IMR-90 (cell line): ENCODE measurements around the gene NECTIN2. TPM values are rescaled to one million over a fixed set of nuclear protein-coding genes. Genes with fewer than 3 reads are reported as not detected.
A peak's percentile ranks its signal among the peaks of the same experiment; 100 is the strongest.

Source experiments
- ATAC-seq: fragments of 200-7000 bp; cut with Tn5 transposase; 2 replicates; pipeline ENCODE4 v1.9.1; 2020; ENCODE audit warnings: low read depth, mild to moderate bottlenecking, moderate library complexity
- BruUV-seq: library from RNA; stranded (reverse); fragments of 400-500 nt; replicated peaks from 2 replicates; lab custom pipeline; 2021; lab: Mats Ljungman, UMichigan
- CTCF ChIA-PET: fragments of 300-600 bp; formaldehyde crosslinking; extraction: SDS; loops from one replicate; lab custom pipeline; 2021; ENCODE audit warnings: antibody characterized with exemption; lab: Yijun Ruan, JAX
- POLR2A ChIA-PET: fragments of 300-600 bp; sonication (Branson Sonifier 250); formaldehyde crosslinking; loops from one replicate; lab custom pipeline; 2022; ENCODE audit warnings: antibody characterized with exemption; ENCODE audit not compliant: unreplicated experiment; lab: Charles Lee
- DNase-seq: peaks from one replicate; pipeline ENCODE4 v3.0.0; 2013
- H2AFZ ChIP-seq: replicated peaks from 2 replicates; pipeline ENCODE3; 2013; ENCODE audit warnings: low read length, mild to moderate bottlenecking; ENCODE audit not compliant: poor library complexity
- H2AK5ac ChIP-seq: 2 replicates; pipeline ENCODE4 v1.6.1; 2013; ENCODE audit warnings: low read depth, low read length, inconsistent platforms
- H2AK9ac ChIP-seq: replicated peaks from 2 replicates; pipeline ENCODE3; 2013; ENCODE audit warnings: mild to moderate bottlenecking, low read depth, low read length, moderate library complexity; ENCODE audit not compliant: poor library complexity
- H2BK120ac ChIP-seq: 2 replicates; pipeline ENCODE4 v1.6.1; 2013; ENCODE audit warnings: low read depth, low read length, inconsistent platforms
- H2BK15ac ChIP-seq: 3 replicates; pipeline ENCODE4 v1.6.1; 2013; ENCODE audit warnings: low read depth, low read length, inconsistent platforms
- H2BK20ac ChIP-seq: 2 replicates; pipeline ENCODE4 v1.6.1; 2013; ENCODE audit warnings: low read depth, mild to moderate bottlenecking, inconsistent platforms, low read length, moderate library complexity
- H2BK5ac ChIP-seq: 2 replicates; pipeline ENCODE4 v1.6.1; 2013; ENCODE audit warnings: mild to moderate bottlenecking, low read depth, low read length, inconsistent platforms; ENCODE audit not compliant: poor library complexity, severe bottlenecking
- H3K14ac ChIP-seq: replicated peaks from 2 replicates; pipeline ENCODE4 v1.6.1; 2013; ENCODE audit warnings: low read depth, low read length, inconsistent platforms
- H3K18ac ChIP-seq: 2 replicates; pipeline ENCODE4 v1.6.1; 2013; ENCODE audit warnings: low read depth, low read length, control low read depth
- H3K23ac ChIP-seq: 2 replicates; pipeline ENCODE4 v1.6.1; 2013; ENCODE audit warnings: low read depth, low read length, inconsistent platforms
- H3K27ac ChIP-seq: 2 replicates; pipeline ENCODE4 v1.5.1; 2013; ENCODE audit warnings: mild to moderate bottlenecking, control low read depth, low read length; ENCODE audit not compliant: insufficient read depth
- H3K27me3 ChIP-seq: 2 replicates; pipeline ENCODE4 v1.6.1; 2013; ENCODE audit warnings: low read length; ENCODE audit not compliant: control insufficient read depth, insufficient read depth
- H3K36me3 ChIP-seq: 2 replicates; pipeline ENCODE4 v1.6.1; 2013; ENCODE audit warnings: low read length, mixed read lengths; ENCODE audit not compliant: control insufficient read depth, insufficient read depth
- H3K4ac ChIP-seq: 2 replicates; pipeline ENCODE4 v1.6.1; 2013; ENCODE audit warnings: low read depth, low read length, inconsistent platforms
- H3K4me1 ChIP-seq: 2 replicates; pipeline ENCODE4 v1.6.1; 2013; ENCODE audit warnings: low read length, mixed read lengths; ENCODE audit not compliant: control insufficient read depth, insufficient read depth
- H3K4me2 ChIP-seq: 2 replicates; pipeline ENCODE4 v1.6.1; 2013; ENCODE audit warnings: low read depth, mild to moderate bottlenecking, control low read depth, low read length, moderate library complexity
- H3K4me3 ChIP-seq: 2 replicates; pipeline ENCODE4 v1.5.1; 2013; ENCODE audit warnings: low read depth, mild to moderate bottlenecking, control low read depth, low read length, moderate library complexity; ENCODE audit not compliant: insufficient read depth
- H3K56ac ChIP-seq: 2 replicates; pipeline ENCODE4 v1.6.1; 2013; ENCODE audit warnings: low read length, inconsistent platforms; ENCODE audit not compliant: insufficient read depth; ENCODE audit errors: extremely low read depth
- H3K79me1 ChIP-seq, 2 experiments: 2 replicates each; pipeline ENCODE4 v1.6.1; 2013; ENCODE audit warnings: low read length in 2 of 2, inconsistent platforms in 1 of 2, low read depth in 1 of 2
- H3K9ac ChIP-seq: 2 replicates; pipeline ENCODE4 v1.6.1; 2013; ENCODE audit warnings: low read depth, low read length, control low read depth
- H3K9me1 ChIP-seq: 2 replicates; pipeline ENCODE4 v1.6.1; 2013; ENCODE audit warnings: low read length, inconsistent platforms; ENCODE audit not compliant: insufficient read depth
- H3K9me3 ChIP-seq: 2 replicates; pipeline ENCODE4 v1.6.1; 2013; ENCODE audit warnings: low read length; ENCODE audit not compliant: control insufficient read depth, insufficient read depth
- H4K20me1 ChIP-seq: 2 replicates; pipeline ENCODE4 v1.6.1; 2013; ENCODE audit warnings: low read length, inconsistent platforms; ENCODE audit not compliant: insufficient read depth
- H4K5ac ChIP-seq: 2 replicates; pipeline ENCODE4 v1.6.1; 2013; ENCODE audit warnings: mild to moderate bottlenecking, low read depth, low read length, control low read depth
- H4K8ac ChIP-seq, 2 experiments: 2 replicates each; pipeline ENCODE4 v1.6.1; 2013; ENCODE audit warnings: low read depth in 2 of 2, low read length in 2 of 2, control low read depth in 1 of 2, inconsistent platforms in 1 of 2
- H4K91ac ChIP-seq: 2 replicates; pipeline ENCODE4 v1.6.1; 2013; ENCODE audit warnings: low read depth, low read length, inconsistent platforms; ENCODE audit not compliant: insufficient read depth
- BHLHE40 ChIP-seq: fragments of 150-350 bp; IDR thresholded peaks from 2 replicates; pipeline ENCODE4 v1.6.1; 2016; ENCODE audit warnings: mild to moderate bottlenecking, low read depth, low read length
- CEBPB ChIP-seq: IDR thresholded peaks from 2 replicates; pipeline ENCODE4 v1.6.1; 2012; ENCODE audit warnings: low read depth, low read length, improper control_type of control experiment
- CHD1 ChIP-seq: IDR thresholded peaks from 2 replicates; pipeline ENCODE4 v1.6.1; 2012; ENCODE audit warnings: low read depth, low read length, improper control_type of control experiment
- FOS ChIP-seq: fragments of 150-350 bp; IDR thresholded peaks from 2 replicates; pipeline ENCODE4 v1.6.1; 2016; ENCODE audit warnings: low read depth, low read length
- MAFK ChIP-seq: IDR thresholded peaks from 2 replicates; pipeline ENCODE4 v1.6.1; 2012; ENCODE audit warnings: low read depth, low read length, improper control_type of control experiment
- MAZ ChIP-seq: IDR thresholded peaks from 2 replicates; pipeline ENCODE4 v1.6.1; 2012; ENCODE audit warnings: low read depth, mild to moderate bottlenecking, low read length, improper control_type of control experiment, moderate library complexity, borderline replicate concordance
- MXI1 ChIP-seq: IDR thresholded peaks from 2 replicates; pipeline ENCODE4 v1.6.1; 2012; ENCODE audit warnings: low read depth, mild to moderate bottlenecking, low read length, moderate library complexity, borderline replicate concordance
- NFE2L2 ChIP-seq: fragments of 150-350 bp; IDR thresholded peaks from 2 replicates; pipeline ENCODE4 v1.6.1; 2016; ENCODE audit warnings: low read depth, mild to moderate bottlenecking, low read length
- POLR2A ChIP-seq: IDR thresholded peaks from 2 replicates; pipeline ENCODE4 v1.6.1; 2012; ENCODE audit warnings: mild to moderate bottlenecking, low read depth, low read length
- RCOR1 ChIP-seq: IDR thresholded peaks from 2 replicates; pipeline ENCODE4 v1.6.1; 2012; ENCODE audit warnings: mild to moderate bottlenecking, low read length, improper control_type of control experiment; ENCODE audit not compliant: insufficient replicate concordance
- RFX5 ChIP-seq: IDR thresholded peaks from 2 replicates; pipeline ENCODE4 v1.8.0; 2012; ENCODE audit warnings: low read depth, mild to moderate bottlenecking, low read length, moderate library complexity
- SMC3 ChIP-seq: fragments of 150-350 bp; IDR thresholded peaks from 2 replicates; pipeline ENCODE4 v1.6.1; 2016; ENCODE audit warnings: low read depth, mild to moderate bottlenecking, antibody characterized with exemption, low read length, moderate library complexity
- WGBS, 2 experiments: methylation state at CpG; one replicate each; pipeline versions ENCODE4 v1.1.5 to v1.1.7; 2013; ENCODE audit warnings: missing lambda C conversion rate in 2 of 2; ENCODE audit not compliant: insufficient read length in 1 of 2; ENCODE audit errors: extremely low coverage in 2 of 2; 5-methylcytosine and 5-hydroxymethylcytosine counted together
- dilution Hi-C: fragments of 300-500 bp; cut with HindIII; formaldehyde crosslinking; loops from one replicate; pipeline ENCODE4 v1.14.3; 2018; ENCODE audit warnings: low sequenced_read_pairs; ENCODE audit not compliant: unreplicated experiment
- in situ Hi-C: fragments of 300-500 bp; cut with MboI; formaldehyde crosslinking; loops from 3 replicates; pipeline ENCODE4 v1.14.3; 2019; ENCODE audit warnings: low sequenced_read_pairs, inconsistent platforms, mixed read lengths
- intact Hi-C: fragments of 100-400 bp; cut with micrococcal nuclease; formaldehyde crosslinking; loops from 2 replicates; pipeline ENCODE4 v1.10.0; 2022
- polyA plus RNA-seq, 3 experiments: library from polyadenylated mRNA; depleted of rRNA; stranded (reverse); fragments of >200 nt; gene quantifications; 2 replicates each; pipeline ENCODE4 v1.2.3, GENCODE V29; 2012; ENCODE audit warnings: low replicate concordance in 1 of 3
- total RNA-seq: library from RNA; depleted of rRNA; stranded (reverse); fragments of >200 nt; gene quantifications from 2 replicates; pipeline ENCODE4 v1.2.3, GENCODE V29; 2012
- TF ChIP-seq, protein P1 (sequence below): conservative IDR thresholded peaks from 2 replicates; pipeline ENCODE4 v1.5.1; 2012; ENCODE audit warnings: mild to moderate bottlenecking, low read depth, low read length, improper control_type of control experiment
- TF ChIP-seq, protein P2 (sequence below): fragments of 150-350 bp; IDR thresholded peaks from 2 replicates; pipeline ENCODE4 v1.6.1; 2016; ENCODE audit warnings: low read depth, mild to moderate bottlenecking, low read length, moderate library complexity, borderline replicate concordance
- TF ChIP-seq, protein P3 (sequence below): fragments of 150-350 bp; IDR thresholded peaks from 2 replicates; pipeline ENCODE4 v1.6.1; 2017; ENCODE audit warnings: mild to moderate bottlenecking, antibody characterized with exemption, low read length, low read depth

NECTIN2 gene
- total and polyA plus RNA-seq, 2 of the 4 experiments (the other 2 are of a cell fraction) = 77.8 to 170 TPM

DNA sequence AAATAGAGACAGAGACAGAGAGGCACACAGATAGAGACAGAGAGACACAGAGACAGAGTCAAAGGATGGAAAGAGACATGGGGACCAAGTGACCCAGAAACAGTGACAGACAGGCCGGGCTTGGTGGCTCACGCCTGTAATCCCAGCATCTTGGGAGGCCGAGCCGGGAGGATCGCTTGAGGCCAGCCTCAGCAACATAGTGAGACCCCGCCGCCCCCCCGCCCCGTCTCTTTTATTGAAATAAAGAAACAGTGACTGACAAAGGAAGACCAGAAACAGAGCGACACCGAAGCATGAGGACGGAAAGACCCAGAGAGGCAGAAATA, 848 bp upstream of the NECTIN2 start:
- in situ Hi-C loops = no loop called here

More for the DNA sequence above, 848 bp upstream of the NECTIN2 start:
- no peak overlapping the region for H3K14ac ChIP-seq
- no peaks in the 10 kb centered on the region for H3K36me3 ChIP-seq
- 0 out of 2 replicates have a peak overlapping the region, but pooled peaks have one; percentile 1 for H3K23ac ChIP-seq
- peak overlapping the region; percentile 99 for H3K4me2 ChIP-seq
- no peak overlapping the region; the same call in 1 of the 2 replicates for H3K9ac ChIP-seq
- H3K9me3 ChIP-seq = no peaks in the 10 kb centered on the region
- no peak overlapping the region; the same call in 1 of the 2 replicates for H3K27ac ChIP-seq
- no peak overlapping the region for H4K5ac ChIP-seq
- H2AK9ac ChIP-seq = peak overlapping the region; percentile 59
- H3K4me3 ChIP-seq = peak overlapping the region; percentile 74; the same call in 1 of the 2 replicates
- H2BK15ac ChIP-seq = 0 out of 3 replicates have a peak overlapping the region, but pooled peaks have one; percentile 29
- ChIA-PET CTCF (interaction anchor here (0.7 to 1.4 kb wide), 2 partner anchors 74 to 121 kb away, joined by 4 to 6 read pairs; no protein-coding TSS in a partner anchor), POLR2A (no interaction called here)
- H2BK20ac ChIP-seq = 0 out of 2 replicates have a peak overlapping the region, but pooled peaks have one; percentile 52
- H4K20me1 ChIP-seq = peaks cover 30% of the 10 kb centered on the region
- H2AK5ac ChIP-seq = peak overlapping the region; percentile 74
- 0 out of 2 replicates have a peak, but pooled peaks cover under 1% of the 10 kb centered on the region for H3K9me1 ChIP-seq
- dilution Hi-C loops = no loop called here
- H2AFZ ChIP-seq = peak overlapping the region; percentile 97
- DNase-seq (no peak), ATAC-seq (no peak)
- H3K18ac ChIP-seq = no peak overlapping the region
- WGBS, 2 experiments = 7% methylated on average over 7 of the region's 12 CpGs; no CpG with 5 or more reads in 1 of the 2 experiments
- BruUV-seq = TSS peak; percentile 79
- H3K4me1 ChIP-seq = peaks cover 12% of the 10 kb centered on the region
- H4K8ac ChIP-seq = peak overlapping the region; percentile 80 to 91; a peak in 3 of 4 replicates
- no peak overlapping the region for H3K56ac ChIP-seq
- H3K79me1 ChIP-seq = peaks cover 0 to 38% of the 10 kb centered on the region in 2 experiments; a peak in 2 of 4 replicates
- no peaks in the 10 kb centered on the region for H3K27me3 ChIP-seq
- no peak for TF ChIP-seq SMC3
- TF ChIP-seq MAFK = no peak
- no peak for TF ChIP-seq FOS
- TF ChIP-seq, protein P1, sequence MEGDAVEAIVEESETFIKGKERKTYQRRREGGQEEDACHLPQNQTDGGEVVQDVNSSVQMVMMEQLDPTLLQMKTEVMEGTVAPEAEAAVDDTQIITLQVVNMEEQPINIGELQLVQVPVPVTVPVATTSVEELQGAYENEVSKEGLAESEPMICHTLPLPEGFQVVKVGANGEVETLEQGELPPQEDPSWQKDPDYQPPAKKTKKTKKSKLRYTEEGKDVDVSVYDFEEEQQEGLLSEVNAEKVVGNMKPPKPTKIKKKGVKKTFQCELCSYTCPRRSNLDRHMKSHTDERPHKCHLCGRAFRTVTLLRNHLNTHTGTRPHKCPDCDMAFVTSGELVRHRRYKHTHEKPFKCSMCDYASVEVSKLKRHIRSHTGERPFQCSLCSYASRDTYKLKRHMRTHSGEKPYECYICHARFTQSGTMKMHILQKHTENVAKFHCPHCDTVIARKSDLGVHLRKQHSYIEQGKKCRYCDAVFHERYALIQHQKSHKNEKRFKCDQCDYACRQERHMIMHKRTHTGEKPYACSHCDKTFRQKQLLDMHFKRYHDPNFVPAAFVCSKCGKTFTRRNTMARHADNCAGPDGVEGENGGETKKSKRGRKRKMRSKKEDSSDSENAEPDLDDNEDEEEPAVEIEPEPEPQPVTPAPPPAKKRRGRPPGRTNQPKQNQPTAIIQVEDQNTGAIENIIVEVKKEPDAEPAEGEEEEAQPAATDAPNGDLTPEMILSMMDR = no peak
- no peak for TF ChIP-seq BHLHE40
- TF ChIP-seq NFE2L2 = no peak
- TF ChIP-seq MXI1 = no peak
- TF ChIP-seq RCOR1 = no peak
- TF ChIP-seq CEBPB = no peak
- TF ChIP-seq CHD1 = no peak
- TF ChIP-seq MAZ = no peak
- TF ChIP-seq, protein P2, sequence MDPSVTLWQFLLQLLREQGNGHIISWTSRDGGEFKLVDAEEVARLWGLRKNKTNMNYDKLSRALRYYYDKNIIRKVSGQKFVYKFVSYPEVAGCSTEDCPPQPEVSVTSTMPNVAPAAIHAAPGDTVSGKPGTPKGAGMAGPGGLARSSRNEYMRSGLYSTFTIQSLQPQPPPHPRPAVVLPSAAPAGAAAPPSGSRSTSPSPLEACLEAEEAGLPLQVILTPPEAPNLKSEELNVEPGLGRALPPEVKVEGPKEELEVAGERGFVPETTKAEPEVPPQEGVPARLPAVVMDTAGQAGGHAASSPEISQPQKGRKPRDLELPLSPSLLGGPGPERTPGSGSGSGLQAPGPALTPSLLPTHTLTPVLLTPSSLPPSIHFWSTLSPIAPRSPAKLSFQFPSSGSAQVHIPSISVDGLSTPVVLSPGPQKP = no peak
- TF ChIP-seq, protein P3, sequence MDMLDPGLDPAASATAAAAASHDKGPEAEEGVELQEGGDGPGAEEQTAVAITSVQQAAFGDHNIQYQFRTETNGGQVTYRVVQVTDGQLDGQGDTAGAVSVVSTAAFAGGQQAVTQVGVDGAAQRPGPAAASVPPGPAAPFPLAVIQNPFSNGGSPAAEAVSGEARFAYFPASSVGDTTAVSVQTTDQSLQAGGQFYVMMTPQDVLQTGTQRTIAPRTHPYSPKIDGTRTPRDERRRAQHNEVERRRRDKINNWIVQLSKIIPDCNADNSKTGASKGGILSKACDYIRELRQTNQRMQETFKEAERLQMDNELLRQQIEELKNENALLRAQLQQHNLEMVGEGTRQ = no peak
- no peak for TF ChIP-seq POLR2A
- TF ChIP-seq RFX5 = no peak
- peak overlapping the region; percentile 90 for H2BK5ac ChIP-seq
- H3K4ac ChIP-seq = peak overlapping the region; percentile 76; the same call in 1 of the 2 replicates
- H4K91ac ChIP-seq = no peak overlapping the region
- intact Hi-C loops = loop anchor here (1.0 to 5.0 kb wide), 3 partner anchors 36 to 273 kb away; partner anchors contain the start of gene BCAM
- no peak overlapping the region for H2BK120ac ChIP-seq
